ENCODE measurements around the gene CARMIL1. TPM values are rescaled to one million over a fixed set of nuclear protein-coding genes. Genes with fewer than 3 reads are reported as not detected.

Gene CARMIL1
- total RNA-seq, 1 donor from 2014 or later = 15.7 TPM

DNA sequence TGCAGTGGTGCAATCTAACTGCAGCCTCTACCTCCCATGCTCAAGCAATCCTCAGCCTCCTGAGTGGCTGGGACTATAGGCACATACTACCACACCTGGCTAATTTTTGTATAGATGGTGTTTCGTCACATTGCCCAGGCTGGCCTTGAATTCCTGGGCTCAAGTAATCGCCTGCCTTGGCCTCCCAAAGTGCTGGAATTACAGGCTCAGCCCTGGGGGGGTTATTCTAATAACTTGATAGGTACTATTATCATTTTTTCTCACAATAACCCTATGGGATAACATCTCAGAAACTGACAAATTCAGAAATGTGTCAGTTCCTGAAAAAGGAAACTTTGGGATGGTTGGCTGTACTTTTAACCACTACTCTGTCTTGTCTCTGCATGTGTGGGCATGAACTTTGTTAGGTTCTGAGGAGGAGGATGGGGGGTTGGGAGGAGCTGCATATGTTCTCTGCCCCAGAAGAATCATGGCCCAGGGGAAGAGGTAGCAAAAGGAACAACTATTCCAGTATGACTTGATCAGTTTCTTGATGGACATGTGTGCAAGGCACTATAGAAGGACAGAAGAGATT, 169.9 kb downstream of the CARMIL1 start:
- peak overlapping the region; percentile 3 for H3K27ac Mint-ChIP-seq
- no peak for DNase-seq (ENCODE audit: low spot score in 2 of 2, unreplicated experiment in 2 of 2)
- H3K4me3 Mint-ChIP-seq = no peak overlapping the region
- TF ChIP-seq, protein P1, sequence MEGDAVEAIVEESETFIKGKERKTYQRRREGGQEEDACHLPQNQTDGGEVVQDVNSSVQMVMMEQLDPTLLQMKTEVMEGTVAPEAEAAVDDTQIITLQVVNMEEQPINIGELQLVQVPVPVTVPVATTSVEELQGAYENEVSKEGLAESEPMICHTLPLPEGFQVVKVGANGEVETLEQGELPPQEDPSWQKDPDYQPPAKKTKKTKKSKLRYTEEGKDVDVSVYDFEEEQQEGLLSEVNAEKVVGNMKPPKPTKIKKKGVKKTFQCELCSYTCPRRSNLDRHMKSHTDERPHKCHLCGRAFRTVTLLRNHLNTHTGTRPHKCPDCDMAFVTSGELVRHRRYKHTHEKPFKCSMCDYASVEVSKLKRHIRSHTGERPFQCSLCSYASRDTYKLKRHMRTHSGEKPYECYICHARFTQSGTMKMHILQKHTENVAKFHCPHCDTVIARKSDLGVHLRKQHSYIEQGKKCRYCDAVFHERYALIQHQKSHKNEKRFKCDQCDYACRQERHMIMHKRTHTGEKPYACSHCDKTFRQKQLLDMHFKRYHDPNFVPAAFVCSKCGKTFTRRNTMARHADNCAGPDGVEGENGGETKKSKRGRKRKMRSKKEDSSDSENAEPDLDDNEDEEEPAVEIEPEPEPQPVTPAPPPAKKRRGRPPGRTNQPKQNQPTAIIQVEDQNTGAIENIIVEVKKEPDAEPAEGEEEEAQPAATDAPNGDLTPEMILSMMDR (IDR thresholded peaks at IDR 0.05; ENCODE audit: unreplicated experiment) = no peak
- H3K4me1 Mint-ChIP-seq = peaks cover 15% of the 10 kb centered on the region
- peaks cover 20% of the 10 kb centered on the region for H3K36me3 Mint-ChIP-seq
- no peaks in the 10 kb centered on the region for H3K27me3 Mint-ChIP-seq (ENCODE audit: low read depth)
- peaks cover 20% of the 10 kb centered on the region for H3K9me3 Mint-ChIP-seq

DNA sequence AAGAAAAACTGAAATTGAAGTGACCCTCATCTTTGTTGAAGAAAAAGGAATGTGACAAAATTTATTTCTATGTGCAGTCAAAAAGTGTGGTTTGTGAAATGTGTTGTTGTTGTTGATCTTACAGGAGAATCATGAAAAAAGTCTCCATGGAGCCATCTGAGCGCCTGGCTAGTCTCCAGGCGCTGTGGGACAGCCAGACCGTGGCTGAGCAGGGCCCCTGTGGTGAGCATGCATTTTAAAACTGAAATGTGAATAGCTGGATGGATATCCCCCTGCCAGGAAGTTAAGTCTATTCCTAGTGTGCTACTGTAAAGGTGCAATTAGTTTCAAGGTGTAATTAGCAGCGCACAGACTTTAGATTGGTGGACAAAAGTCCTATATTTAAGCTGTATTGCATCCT, 170.6 kb downstream of the CARMIL1 start:
- peaks cover 20% of the 10 kb centered on the region for H3K9me3 Mint-ChIP-seq
- H3K27ac Mint-ChIP-seq = peak overlapping the region; percentile 62
- peaks cover 17% of the 10 kb centered on the region for H3K36me3 Mint-ChIP-seq
- DNase-seq (ENCODE audit: low spot score in 2 of 2, unreplicated experiment in 2 of 2) = no peak
- TF ChIP-seq, protein P1 (IDR thresholded peaks at IDR 0.05; ENCODE audit: unreplicated experiment) = no peak
- no peaks in the 10 kb centered on the region for H3K27me3 Mint-ChIP-seq (ENCODE audit: low read depth)
- no peak overlapping the region for H3K4me3 Mint-ChIP-seq
- peaks cover 15% of the 10 kb centered on the region for H3K4me1 Mint-ChIP-seq

DNA sequence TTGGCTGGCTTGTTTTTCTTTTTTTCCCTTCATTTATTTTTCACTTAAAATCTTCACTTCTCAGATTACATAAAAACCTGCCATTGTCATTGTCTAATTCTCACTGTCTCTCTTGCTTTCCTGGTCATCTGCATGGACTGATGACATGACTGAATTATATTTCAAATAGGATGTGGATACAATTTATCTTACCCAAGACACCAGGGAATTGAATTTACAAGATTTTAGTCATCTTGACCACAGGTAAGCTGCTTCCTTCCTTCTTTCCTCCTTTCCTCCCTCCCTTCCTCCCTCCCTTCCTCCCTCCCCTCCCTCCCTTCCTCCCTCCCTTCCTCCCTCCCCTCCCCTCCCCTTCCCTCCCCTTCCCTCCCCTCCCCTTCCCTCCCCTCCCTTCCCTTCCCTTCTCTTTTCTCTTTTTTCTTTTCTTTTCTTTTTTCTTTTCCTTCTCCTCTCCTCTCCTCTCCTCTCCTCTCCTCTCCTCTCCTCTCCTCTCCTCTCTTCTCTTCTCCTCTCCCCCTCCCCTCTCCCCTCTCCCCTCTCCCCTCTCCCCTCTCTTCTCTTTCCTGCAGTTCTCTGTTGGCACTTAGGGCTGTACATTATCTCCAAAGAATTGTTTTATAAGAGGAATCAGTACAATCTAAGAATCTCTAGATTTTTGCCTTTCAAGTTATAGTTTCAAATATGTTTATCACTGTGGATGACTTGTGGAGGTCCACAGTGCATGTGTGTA, 171.5 kb downstream of the CARMIL1 start:
- TF ChIP-seq, protein P1 (IDR thresholded peaks at IDR 0.05; ENCODE audit: unreplicated experiment) = no peak
- peaks cover 14% of the 10 kb centered on the region for H3K9me3 Mint-ChIP-seq
- no peak overlapping the region for H3K27ac Mint-ChIP-seq
- H3K27me3 Mint-ChIP-seq (ENCODE audit: low read depth) = no peaks in the 10 kb centered on the region
- peaks cover 12% of the 10 kb centered on the region for H3K36me3 Mint-ChIP-seq
- H3K4me3 Mint-ChIP-seq = no peak overlapping the region
- H3K4me1 Mint-ChIP-seq = peaks cover 15% of the 10 kb centered on the region
- DNase-seq (ENCODE audit: low spot score in 2 of 2, unreplicated experiment in 2 of 2) = no peak

DNA sequence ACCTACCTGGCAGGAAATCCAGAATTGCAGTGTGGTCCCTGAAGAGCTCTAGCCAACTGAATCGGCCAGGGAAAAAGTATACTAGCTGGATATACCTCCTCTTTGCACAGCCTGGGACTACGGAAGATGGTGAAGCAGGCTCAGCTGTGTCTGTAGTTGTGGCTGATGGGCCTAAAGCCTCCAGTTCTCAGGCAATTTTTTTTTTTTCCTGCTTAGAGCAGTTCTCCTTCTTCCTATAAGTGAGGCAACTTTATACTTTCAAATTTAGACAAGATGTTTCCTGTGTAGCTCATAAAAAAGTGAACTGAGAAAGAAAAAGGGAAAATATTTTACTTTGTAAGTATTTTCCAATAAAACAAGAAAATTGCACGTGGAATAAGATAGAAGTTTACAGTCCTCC, 172.9 kb downstream of the CARMIL1 start:
- DNase-seq (ENCODE audit: low spot score in 2 of 2, unreplicated experiment in 2 of 2) = no peak
- H3K27ac Mint-ChIP-seq = no peak overlapping the region
- TF ChIP-seq, protein P1 (IDR thresholded peaks at IDR 0.05; ENCODE audit: unreplicated experiment) = no peak

DNA sequence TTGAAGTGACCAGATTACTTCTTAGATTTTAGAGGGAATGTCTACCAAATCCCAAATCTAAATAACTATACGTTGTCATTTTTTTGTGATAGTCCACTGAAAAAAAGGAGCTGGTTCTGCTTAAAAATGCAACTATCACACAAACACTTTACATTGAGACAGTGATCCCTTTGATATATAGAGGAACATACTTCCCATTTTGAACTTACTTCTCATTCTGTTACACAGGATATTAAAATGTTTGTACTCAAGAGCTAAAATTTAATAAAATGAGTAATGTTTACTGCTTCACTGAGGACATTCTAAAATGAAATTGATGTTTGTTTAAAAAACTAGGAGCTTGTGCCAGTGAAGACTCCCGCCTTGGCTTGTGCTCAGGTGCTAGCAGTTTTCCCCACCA, 174.1 kb downstream of the CARMIL1 start:
- Mint-ChIP-seq H3K4me1 (peaks cover 23% of the 10 kb centered on the region), H3K27ac (no peak overlapping the region), H3K27me3 (ENCODE audit: low read depth) (no peaks in the 10 kb centered on the region), H3K4me3 (no peak overlapping the region), H3K36me3 (no peaks in the 10 kb centered on the region), H3K9me3 (no peaks in the 10 kb centered on the region)
- DNase-seq (ENCODE audit: low spot score in 2 of 2, unreplicated experiment in 2 of 2) = no peak
- TF ChIP-seq, protein P1 (IDR thresholded peaks at IDR 0.05; ENCODE audit: unreplicated experiment) = no peak

More for the DNA sequence above, 172.9 kb downstream of the CARMIL1 start:
- Mint-ChIP-seq H3K36me3 (peaks cover 2% of the 10 kb centered on the region), H3K9me3 (no peaks in the 10 kb centered on the region), H3K4me3 (no peak overlapping the region), H3K27me3 (ENCODE audit: low read depth) (no peaks in the 10 kb centered on the region), H3K4me1 (peaks cover 17% of the 10 kb centered on the region)

Measured in mesothelial cell of epicardium (in vitro differentiated cells).